KOPT-K1 (cell line): Measurements from ENCODE around the gene ADAMTS10.
"Not testable (repeated sequence)": the region's sequence is repeated elsewhere in the genome, so short reads cannot be mapped to it uniquely, and the experiment has no call there.

Experiments
- H3K27ac ChIP-seq: fragments of 200-600 bp; sonication (generic); 2 replicates; pipeline ENCODE4 v1.5.1; 2016; ENCODE audit warnings: antibody characterized with exemption, mild to moderate bottlenecking, low read depth, low read length; ENCODE audit not compliant: poor library complexity, severe bottlenecking
- H3K36me3 ChIP-seq: fragments of 200-600 bp; sonication (generic); 2 replicates; pipeline ENCODE4 v1.5.1; 2017; ENCODE audit warnings: antibody characterized with exemption, mild to moderate bottlenecking, low read length, moderate library complexity; ENCODE audit not compliant: insufficient read depth
- H3K9me3 ChIP-seq: fragments of 200-600 bp; sonication (generic); 2 replicates; pipeline ENCODE4 v1.5.1; 2017; ENCODE audit warnings: antibody characterized with exemption, low read length, mild to moderate bottlenecking; ENCODE audit not compliant: insufficient read depth, poor library complexity, severe bottlenecking

Gene ADAMTS10

GRCh38 chr19:8567522-8568172 lies 42.9 kb downstream of the ADAMTS10 start:
- H3K9me3 ChIP-seq = no peaks in the 10 kb centered on the region
- no peak overlapping the region for H3K27ac ChIP-seq
- no peaks in the 10 kb centered on the region for H3K36me3 ChIP-seq

- H3K36me3 ChIP-seq = no peaks in the 10 kb centered on the region
- no peaks in the 10 kb centered on the region for H3K9me3 ChIP-seq
- no peak overlapping the region for H3K27ac ChIP-seq
These were observed 43.7 kb downstream of the ADAMTS10 start for GRCh38 chr19:8566855-8567254.

GRCh38 chr19:8564866-8565265 lies 45.6 kb downstream of the ADAMTS10 start:
- H3K27ac ChIP-seq, H3K36me3 ChIP-seq, H3K9me3 ChIP-seq: not testable (repeated sequence)

- Histone ChIP-seq H3K9me3 (no peaks in the 10 kb centered on the region), H3K27ac (no peak overlapping the region), H3K36me3 (no peaks in the 10 kb centered on the region)
These were observed 49.3 kb downstream of the ADAMTS10 start for GRCh38 chr19:8561075-8561764.

GRCh38 chr19:8558325-8558724 lies 52.2 kb downstream of the ADAMTS10 start:
- H3K9me3 ChIP-seq = no peaks in the 10 kb centered on the region
- no peaks in the 10 kb centered on the region for H3K36me3 ChIP-seq
- no peak overlapping the region for H3K27ac ChIP-seq

- Histone ChIP-seq H3K9me3 (no peaks in the 10 kb centered on the region), H3K36me3 (no peaks in the 10 kb centered on the region), H3K27ac (no peak overlapping the region)
These were observed 52.8 kb downstream of the ADAMTS10 start for GRCh38 chr19:8557642-8558238.

GRCh38 chr19:8553729-8554128 lies 56.8 kb downstream of the ADAMTS10 start:
- H3K27ac ChIP-seq = not testable (repeated sequence)

GRCh38 chr19:8552810-8553209 lies 57.7 kb downstream of the ADAMTS10 start:
- H3K36me3 ChIP-seq = no peaks in the 10 kb centered on the region
- no peak overlapping the region for H3K27ac ChIP-seq
- no peaks in the 10 kb centered on the region for H3K9me3 ChIP-seq

More at GRCh38 chr19:8553729-8554128, 56.8 kb downstream of the ADAMTS10 start:
- H3K9me3 ChIP-seq, H3K36me3 ChIP-seq: not testable (repeated sequence)

- no peak overlapping the region for H3K27ac ChIP-seq
- no peaks in the 10 kb centered on the region for H3K9me3 ChIP-seq
- no peaks in the 10 kb centered on the region for H3K36me3 ChIP-seq
These were observed 60.4 kb downstream of the ADAMTS10 start for GRCh38 chr19:8550070-8550469.

- H3K9me3 ChIP-seq = no peaks in the 10 kb centered on the region
- H3K27ac ChIP-seq = no peak overlapping the region
- H3K36me3 ChIP-seq = no peaks in the 10 kb centered on the region
These were observed 64.8 kb downstream of the ADAMTS10 start for GRCh38 chr19:8545743-8546142.

GRCh38 chr19:8544168-8544567 lies 66.3 kb downstream of the ADAMTS10 start:
- H3K9me3 ChIP-seq = no peaks in the 10 kb centered on the region
- H3K36me3 ChIP-seq = no peaks in the 10 kb centered on the region
- no peak overlapping the region for H3K27ac ChIP-seq

- Histone ChIP-seq H3K36me3 (no peaks in the 10 kb centered on the region), H3K27ac (no peak overlapping the region), H3K9me3 (no peaks in the 10 kb centered on the region)
These were observed 70.8 kb downstream of the ADAMTS10 start for GRCh38 chr19:8539621-8540149.

- no peaks in the 10 kb centered on the region for H3K36me3 ChIP-seq
- no peak overlapping the region for H3K27ac ChIP-seq
- no peaks in the 10 kb centered on the region for H3K9me3 ChIP-seq
These were observed 73.4 kb downstream of the ADAMTS10 start for GRCh38 chr19:8537099-8537498.

- H3K9me3 ChIP-seq = no peaks in the 10 kb centered on the region
- no peak overlapping the region for H3K27ac ChIP-seq
- no peaks in the 10 kb centered on the region for H3K36me3 ChIP-seq
These were observed 74.2 kb downstream of the ADAMTS10 start for GRCh38 chr19:8536282-8536681.

GRCh38 chr19:8532225-8532624 lies 78.3 kb downstream of the ADAMTS10 start:
- Histone ChIP-seq H3K9me3 (no peaks in the 10 kb centered on the region), H3K27ac (no peak overlapping the region), H3K36me3 (no peaks in the 10 kb centered on the region)
